Suppressor macrophage (primary cell): ENCODE results near the gene ABCC4.

Experiments
- DNase-seq, 4 experiments: peaks; one replicate each; pipeline ENCODE4 v3.0.0-alpha.2; 2020 to 2022

ABCC4 gene

GRCh38 chr13:95113601-95114000 is 187.7 kb downstream of the ABCC4 start:
- no peak for DNase-seq

GRCh38 chr13:95112883-95113282 is 188.4 kb downstream of the ABCC4 start:
- no peak for DNase-seq

- no peak for DNase-seq
These were observed 189.6 kb downstream of the ABCC4 start for GRCh38 chr13:95111608-95112007.

- no peak for DNase-seq
These were observed 194.7 kb downstream of the ABCC4 start for GRCh38 chr13:95106562-95106961.

- no peak for DNase-seq
These were observed 200.5 kb downstream of the ABCC4 start for GRCh38 chr13:95100525-95101433.

GRCh38 chr13:95099541-95099940 is 201.7 kb downstream of the ABCC4 start:
- DNase-seq: no peak

- no peak for DNase-seq
These were observed 202.3 kb downstream of the ABCC4 start for GRCh38 chr13:95098916-95099315.

- no peak for DNase-seq
These were observed 209.5 kb downstream of the ABCC4 start for GRCh38 chr13:95091755-95092154.

- DNase-seq: no peak
These were observed 213.4 kb downstream of the ABCC4 start for GRCh38 chr13:95087746-95088305.

GRCh38 chr13:95086761-95087160 is 214.5 kb downstream of the ABCC4 start:
- no peak for DNase-seq

GRCh38 chr13:95083758-95084157 is 217.5 kb downstream of the ABCC4 start:
- DNase-seq: peak; percentile 18 to 56 (median 38)

- no peak for DNase-seq
These were observed 218.2 kb downstream of the ABCC4 start for GRCh38 chr13:95083066-95083465.

- DNase-seq: no peak
These were observed 225.7 kb downstream of the ABCC4 start for GRCh38 chr13:95075506-95075905.

GRCh38 chr13:95074820-95075219 is 226.4 kb downstream of the ABCC4 start:
- DNase-seq: no peak

- DNase-seq: no peak
These were observed 227.4 kb downstream of the ABCC4 start for GRCh38 chr13:95073747-95074311.

- DNase-seq: no peak
These were observed 233.9 kb downstream of the ABCC4 start for GRCh38 chr13:95067303-95067702.

GRCh38 chr13:95060014-95060519 is 241.2 kb downstream of the ABCC4 start:
- no peak for DNase-seq

GRCh38 chr13:95059306-95059705 is 241.9 kb downstream of the ABCC4 start:
- no peak for DNase-seq

GRCh38 chr13:95058680-95059079 is 242.6 kb downstream of the ABCC4 start:
- no peak for DNase-seq

- DNase-seq: no peak
These were observed 245.0 kb downstream of the ABCC4 start for GRCh38 chr13:95056266-95056665.

GRCh38 chr13:95050800-95051615 is 250.2 kb downstream of the ABCC4 start:
- DNase-seq: no peak

- DNase-seq: no peak
These were observed 251.5 kb downstream of the ABCC4 start for GRCh38 chr13:95049772-95050171.
